OCI-LY7 (cell line): ENCODE measurements around the gene TIMM10B.

ENCODE experiments used
- CTCF ChIP-seq: fragments of 200-600 bp; sonication (generic); conservative IDR thresholded peaks from 2 replicates; pipeline ENCODE4 v1.5.1; 2014; ENCODE audit warnings: mild to moderate bottlenecking, antibody characterized with exemption, low read length, moderate library complexity, mixed read lengths
- EZH2phosphoT487 ChIP-seq: fragments of 200-600 bp; sonication (generic); IDR thresholded peaks from 2 replicates; pipeline ENCODE4 v1.6.1; 2018; ENCODE audit warnings: low read depth, borderline replicate concordance, mild to moderate bottlenecking, mixed run types, antibody characterized with exemption, low read length, moderate library complexity, mixed read lengths

- TF ChIP-seq CTCF (no peak), EZH2phosphoT487 (no peak)
Observed at GRCh38 chr11:6480299-6480914, 894 bp upstream of the TIMM10B start.
